Measurements from ENCODE around the gene RPTOR.

Gene RPTOR

DNA sequence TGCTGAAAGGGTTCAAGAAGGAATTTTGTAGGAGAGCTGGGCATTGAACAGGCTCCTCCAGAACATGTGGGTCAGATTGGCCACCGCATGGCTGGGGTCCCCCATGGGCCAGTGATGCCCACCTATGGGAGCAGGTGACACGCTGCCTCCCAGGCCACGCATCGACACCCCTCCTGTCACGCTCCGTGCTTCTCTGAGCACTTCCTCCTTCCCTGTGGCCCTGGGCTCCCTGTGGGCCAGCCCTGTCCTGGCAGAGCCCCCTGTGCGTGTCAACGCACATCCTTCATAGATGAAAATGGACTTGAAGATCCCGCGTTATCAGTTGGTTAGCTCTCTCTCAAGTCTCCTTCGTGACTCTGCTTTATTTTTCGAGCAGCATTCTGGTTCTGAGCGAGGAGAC, 160.3 kb downstream of the RPTOR start:
- no peak overlapping the region for H3K4me3 ChIP-seq (ENCODE audit: low read depth, low read length)
- DNase-seq (ENCODE audit: low read depth): no peak
- in situ Hi-C loops (cut with HindIII; ENCODE audit: low sequenced_read_pairs): no loop called here
- TF ChIP-seq, protein P1, sequence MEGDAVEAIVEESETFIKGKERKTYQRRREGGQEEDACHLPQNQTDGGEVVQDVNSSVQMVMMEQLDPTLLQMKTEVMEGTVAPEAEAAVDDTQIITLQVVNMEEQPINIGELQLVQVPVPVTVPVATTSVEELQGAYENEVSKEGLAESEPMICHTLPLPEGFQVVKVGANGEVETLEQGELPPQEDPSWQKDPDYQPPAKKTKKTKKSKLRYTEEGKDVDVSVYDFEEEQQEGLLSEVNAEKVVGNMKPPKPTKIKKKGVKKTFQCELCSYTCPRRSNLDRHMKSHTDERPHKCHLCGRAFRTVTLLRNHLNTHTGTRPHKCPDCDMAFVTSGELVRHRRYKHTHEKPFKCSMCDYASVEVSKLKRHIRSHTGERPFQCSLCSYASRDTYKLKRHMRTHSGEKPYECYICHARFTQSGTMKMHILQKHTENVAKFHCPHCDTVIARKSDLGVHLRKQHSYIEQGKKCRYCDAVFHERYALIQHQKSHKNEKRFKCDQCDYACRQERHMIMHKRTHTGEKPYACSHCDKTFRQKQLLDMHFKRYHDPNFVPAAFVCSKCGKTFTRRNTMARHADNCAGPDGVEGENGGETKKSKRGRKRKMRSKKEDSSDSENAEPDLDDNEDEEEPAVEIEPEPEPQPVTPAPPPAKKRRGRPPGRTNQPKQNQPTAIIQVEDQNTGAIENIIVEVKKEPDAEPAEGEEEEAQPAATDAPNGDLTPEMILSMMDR (IDR thresholded peaks at IDR 0.05; ENCODE audit: low read depth, low read length, missing control alignments): no peak

DNA sequence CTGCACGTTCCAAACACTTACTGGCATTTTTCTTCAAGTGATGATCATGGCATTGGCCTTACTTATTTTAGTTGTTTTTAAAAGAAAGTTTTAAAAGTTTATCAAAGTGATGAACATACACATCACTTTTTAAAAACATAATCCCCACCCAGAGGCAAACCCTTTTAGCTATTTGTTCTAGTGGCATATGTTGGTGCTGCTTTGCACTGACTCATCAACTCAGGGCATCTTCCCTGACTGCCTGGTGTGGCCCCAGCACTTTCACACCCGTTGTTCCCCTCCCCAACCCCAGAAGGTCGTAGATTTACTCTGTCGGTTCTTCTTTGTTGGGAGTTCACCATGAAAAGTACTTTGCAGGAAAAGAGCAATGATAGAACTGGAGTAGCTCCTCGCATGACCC, 161.3 kb downstream of the RPTOR start:
- TF ChIP-seq, protein P1 (IDR thresholded peaks at IDR 0.05; ENCODE audit: low read depth, low read length, missing control alignments): no peak
- H3K4me3 ChIP-seq (ENCODE audit: low read depth, low read length): no peak overlapping the region
- DNase-seq (ENCODE audit: low read depth): no peak
- in situ Hi-C loops (cut with HindIII; ENCODE audit: low sequenced_read_pairs): no loop called here

GRCh38 chr17:80706463-80706867, 161.8 kb downstream of the RPTOR start:
- H3K4me3 ChIP-seq (ENCODE audit: low read depth, low read length): no peak overlapping the region
- in situ Hi-C loops (cut with HindIII; ENCODE audit: low sequenced_read_pairs): no loop called here
- TF ChIP-seq, protein P1 (IDR thresholded peaks at IDR 0.05; ENCODE audit: low read depth, low read length, missing control alignments): no peak

GRCh38 chr17:80708480-80708879, 163.8 kb downstream of the RPTOR start:
- no peak for DNase-seq (ENCODE audit: low read depth)
- TF ChIP-seq, protein P1 (IDR thresholded peaks at IDR 0.05; ENCODE audit: low read depth, low read length, missing control alignments): no peak
- in situ Hi-C loops (cut with HindIII; ENCODE audit: low sequenced_read_pairs): no loop called here
- no peak overlapping the region for H3K4me3 ChIP-seq (ENCODE audit: low read depth, low read length)

More at GRCh38 chr17:80706463-80706867, 161.8 kb downstream of the RPTOR start:
- DNase-seq (ENCODE audit: low read depth): no peak

GRCh38 chr17:80709090-80709695, 164.6 kb downstream of the RPTOR start:
- in situ Hi-C loops (cut with HindIII; ENCODE audit: low sequenced_read_pairs): no loop called here
- TF ChIP-seq, protein P1 (IDR thresholded peaks at IDR 0.05; ENCODE audit: low read depth, low read length, missing control alignments): no peak
- no peak overlapping the region for H3K4me3 ChIP-seq (ENCODE audit: low read depth, low read length)
- no peak for DNase-seq (ENCODE audit: low read depth)

DNA sequence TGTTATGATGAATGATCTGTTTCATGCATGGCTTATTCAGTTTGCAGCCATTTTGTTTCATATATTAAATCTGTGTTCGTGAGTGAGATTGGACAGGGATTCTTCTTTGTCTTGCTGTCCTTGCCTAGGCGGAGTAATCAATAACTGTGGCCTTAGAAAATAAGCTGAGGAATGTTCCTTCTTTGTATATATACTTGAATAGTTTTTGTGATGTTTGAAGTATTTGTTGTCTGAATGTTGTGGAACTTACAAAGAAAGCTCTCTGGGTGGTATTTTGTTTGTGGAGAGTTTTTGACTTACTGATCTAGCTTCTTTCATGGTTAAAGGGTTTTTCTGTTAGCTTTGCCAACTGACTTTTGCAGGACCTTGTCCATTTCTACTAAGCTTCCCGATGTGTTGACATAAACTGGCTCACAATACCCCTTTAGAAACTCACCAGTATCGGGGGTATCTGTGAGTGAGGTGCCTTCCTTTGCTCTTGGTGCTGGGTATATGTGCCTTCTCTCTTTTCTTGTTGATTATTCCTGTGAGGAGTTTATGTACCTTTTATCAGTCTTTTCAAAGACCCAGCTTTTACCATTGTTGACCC, 166.2 kb downstream of the RPTOR start:
- DNase-seq (ENCODE audit: low read depth): no peak
- TF ChIP-seq, protein P1 (IDR thresholded peaks at IDR 0.05; ENCODE audit: low read depth, low read length, missing control alignments): no peak
- no peak overlapping the region for H3K4me3 ChIP-seq (ENCODE audit: low read depth, low read length)
- in situ Hi-C loops (cut with HindIII; ENCODE audit: low sequenced_read_pairs): no loop called here
